RWPE1 (cell line): ENCODE data around the gene IL12RB2.

Source experiments
- CTCF ChIA-PET: fragments of 350-600 bp; sonication (Branson Sonifier 250); formaldehyde crosslinking; extraction: SDS; loops from one replicate; lab custom pipeline; 2021; lab: Yijun Ruan, JAX
- POLR2A ChIA-PET: fragments of 400-600 bp; formaldehyde crosslinking; extraction: SDS; loops from one replicate; lab custom pipeline; 2020; ENCODE audit warnings: antibody characterized with exemption; ENCODE audit not compliant: low non-redundant PET; lab: Yijun Ruan, JAX
- DNase-seq: peaks from one replicate; pipeline ENCODE4 v3.0.0; 2012; ENCODE audit warnings: low spot score
- H3K27ac ChIP-seq: fragments of 450-650 bp; 2 replicates; pipeline ENCODE4 v1.5.1; 2017
- TF ChIP-seq, protein P1 (sequence below): fragments of 450-650 bp; conservative IDR thresholded peaks from 2 replicates; pipeline ENCODE4 v1.5.1; 2017; ENCODE audit warnings: low read depth, mild to moderate bottlenecking

Gene IL12RB2

DNA sequence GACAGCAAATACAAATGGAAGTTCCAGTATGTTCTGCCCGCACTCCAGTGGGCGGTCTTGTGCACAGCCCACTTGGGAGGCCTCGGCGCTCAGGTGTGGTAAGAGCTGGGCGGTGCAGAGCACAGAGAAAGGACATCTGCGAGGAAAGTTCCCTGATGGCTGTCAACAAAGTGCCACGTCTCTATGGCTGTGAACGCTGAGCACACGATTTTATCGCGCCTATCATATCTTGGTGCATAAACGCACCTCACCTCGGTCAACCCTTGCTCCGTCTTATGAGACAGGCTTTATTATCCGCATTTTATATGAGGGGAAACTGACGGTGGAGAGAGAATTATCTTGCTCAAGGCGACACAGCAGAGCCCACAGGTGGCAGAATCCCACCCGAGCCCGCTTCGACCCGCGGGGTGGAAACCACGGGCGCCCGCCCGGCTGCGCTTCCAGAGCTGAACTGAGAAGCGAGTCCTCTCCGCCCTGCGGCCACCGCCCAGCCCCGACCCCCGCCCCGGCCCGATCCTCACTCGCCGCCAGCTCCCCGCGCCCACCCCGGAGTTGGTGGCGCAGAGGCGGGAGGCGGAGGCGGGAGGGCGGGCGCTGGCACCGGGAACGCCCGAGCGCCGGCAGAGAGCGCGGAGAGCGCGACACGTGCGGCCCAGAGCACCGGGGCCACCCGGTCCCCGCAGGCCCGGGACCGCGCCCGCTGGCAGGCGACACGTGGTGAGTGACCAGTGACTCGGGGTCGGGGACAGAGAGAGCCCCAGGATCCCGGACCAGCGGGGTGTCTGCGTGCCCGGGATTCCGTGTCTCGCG, at the start of gene IL12RB2:
Gene IL12RB2, plus strand, starts transcription at position 623 of the 810 bp plus-strand sequence. CDS start 12,496 bp downstream, outside the sequence.
- ChIA-PET POLR2A (no interaction called here), CTCF (interaction anchor here (0.6 to 1.2 kb wide), 2 partner anchors 73 to 133 kb away, joined by 3 read pairs; no protein-coding TSS in a partner anchor)
- no peak within 1 kb of the TSS for H3K27ac ChIP-seq
- TF ChIP-seq, protein P1, sequence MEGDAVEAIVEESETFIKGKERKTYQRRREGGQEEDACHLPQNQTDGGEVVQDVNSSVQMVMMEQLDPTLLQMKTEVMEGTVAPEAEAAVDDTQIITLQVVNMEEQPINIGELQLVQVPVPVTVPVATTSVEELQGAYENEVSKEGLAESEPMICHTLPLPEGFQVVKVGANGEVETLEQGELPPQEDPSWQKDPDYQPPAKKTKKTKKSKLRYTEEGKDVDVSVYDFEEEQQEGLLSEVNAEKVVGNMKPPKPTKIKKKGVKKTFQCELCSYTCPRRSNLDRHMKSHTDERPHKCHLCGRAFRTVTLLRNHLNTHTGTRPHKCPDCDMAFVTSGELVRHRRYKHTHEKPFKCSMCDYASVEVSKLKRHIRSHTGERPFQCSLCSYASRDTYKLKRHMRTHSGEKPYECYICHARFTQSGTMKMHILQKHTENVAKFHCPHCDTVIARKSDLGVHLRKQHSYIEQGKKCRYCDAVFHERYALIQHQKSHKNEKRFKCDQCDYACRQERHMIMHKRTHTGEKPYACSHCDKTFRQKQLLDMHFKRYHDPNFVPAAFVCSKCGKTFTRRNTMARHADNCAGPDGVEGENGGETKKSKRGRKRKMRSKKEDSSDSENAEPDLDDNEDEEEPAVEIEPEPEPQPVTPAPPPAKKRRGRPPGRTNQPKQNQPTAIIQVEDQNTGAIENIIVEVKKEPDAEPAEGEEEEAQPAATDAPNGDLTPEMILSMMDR: no peak
- DNase-seq: no peak

- POLR2A ChIA-PET: no interaction called here
- no peak overlapping the region for H3K27ac ChIP-seq
- CTCF ChIA-PET: no interaction called here
- TF ChIP-seq, protein P1: no peak
- no peak for DNase-seq
These were observed 46.0 kb upstream of the IL12RB2 start for GRCh38 chr1:67261680-67262079.

DNA sequence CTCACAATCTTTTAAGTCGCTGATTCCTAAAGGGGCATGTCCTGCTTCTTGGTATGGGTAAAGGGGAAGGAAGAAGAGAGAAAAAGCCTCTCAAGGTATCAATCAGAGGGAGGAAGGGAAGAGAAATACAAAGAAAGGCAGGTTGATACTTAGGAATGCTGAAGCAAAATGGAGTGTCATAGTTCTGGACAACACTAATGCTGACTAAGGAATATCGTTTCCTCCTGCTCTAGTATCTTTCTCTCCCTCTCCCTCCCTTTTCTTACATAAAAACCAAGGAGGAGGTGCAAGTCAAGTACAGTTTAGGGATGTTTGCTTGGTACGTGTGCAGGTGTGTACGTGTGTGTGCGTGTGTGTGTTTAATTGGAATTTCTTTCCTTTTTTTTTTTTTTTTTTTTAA, 44.9 kb upstream of the IL12RB2 start:
- POLR2A ChIA-PET: no interaction called here
- H3K27ac ChIP-seq: no peak overlapping the region
- DNase-seq: no peak
- TF ChIP-seq, protein P1: no peak
- CTCF ChIA-PET: interaction anchor here (0.6 to 0.7 kb wide), 2 partner anchors 17 to 202 kb away, joined by 3 read pairs; no protein-coding TSS in a partner anchor

GRCh38 chr1:67264152-67264551, 43.5 kb upstream of the IL12RB2 start:
- no peak overlapping the region for H3K27ac ChIP-seq
- DNase-seq: no peak
- CTCF ChIA-PET: no interaction called here

DNA sequence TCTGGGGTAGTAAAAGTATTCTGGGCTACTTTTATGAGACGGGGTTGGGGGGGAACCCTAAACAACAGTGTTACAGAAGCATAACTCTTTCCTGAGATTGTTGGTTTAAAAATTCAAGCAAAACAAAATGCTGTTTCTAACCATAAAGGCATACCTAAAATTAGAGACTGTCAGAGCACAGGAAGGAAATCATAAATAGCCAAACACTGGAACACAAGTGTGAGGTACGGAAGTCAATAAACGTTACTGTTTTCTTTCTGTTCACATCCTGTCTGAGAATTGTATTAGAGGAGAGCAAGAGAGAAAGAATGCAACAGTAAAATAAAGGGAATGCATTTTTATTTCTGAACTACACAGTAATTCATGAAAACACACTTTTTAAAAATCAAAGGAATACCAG, 42.8 kb upstream of the IL12RB2 start:
- ChIA-PET CTCF (no interaction called here), POLR2A (no interaction called here)
- DNase-seq: no peak
- no peak overlapping the region for H3K27ac ChIP-seq
- TF ChIP-seq, protein P1: no peak

More at GRCh38 chr1:67264152-67264551, 43.5 kb upstream of the IL12RB2 start:
- POLR2A ChIA-PET: no interaction called here
- TF ChIP-seq, protein P1: no peak

DNA sequence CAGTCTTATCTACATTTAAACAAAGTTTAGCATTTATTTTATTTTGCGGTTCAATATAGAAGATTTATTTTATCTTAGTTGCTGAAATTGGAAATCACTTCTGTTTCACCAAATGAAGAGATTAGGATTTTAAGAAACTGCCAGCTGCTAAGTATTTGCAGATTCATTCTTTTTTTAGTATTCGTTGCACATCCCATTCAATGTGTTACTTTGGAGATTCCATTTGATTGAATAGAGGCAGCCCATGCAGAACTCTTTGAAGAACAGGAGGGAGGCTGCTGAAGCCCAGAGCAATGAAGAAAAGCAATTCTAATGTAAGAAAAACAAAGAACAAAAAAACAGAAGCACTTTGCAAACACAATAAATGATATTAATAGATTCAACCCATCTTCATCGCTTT, 38.6 kb upstream of the IL12RB2 start:
- ChIA-PET CTCF (no interaction called here), POLR2A (no interaction called here)
- no peak overlapping the region for H3K27ac ChIP-seq
- DNase-seq: no peak
- TF ChIP-seq, protein P1: no peak
